Embryonic facial prominence (tissue), 1 donor: ENCODE results near the gene TEX9.

Source experiments
- DNase-seq: peaks from one replicate; pipeline ENCODE4 v3.0.0-alpha.2; 2016; ENCODE audit errors: extremely low spot score

TEX9 gene

DNA sequence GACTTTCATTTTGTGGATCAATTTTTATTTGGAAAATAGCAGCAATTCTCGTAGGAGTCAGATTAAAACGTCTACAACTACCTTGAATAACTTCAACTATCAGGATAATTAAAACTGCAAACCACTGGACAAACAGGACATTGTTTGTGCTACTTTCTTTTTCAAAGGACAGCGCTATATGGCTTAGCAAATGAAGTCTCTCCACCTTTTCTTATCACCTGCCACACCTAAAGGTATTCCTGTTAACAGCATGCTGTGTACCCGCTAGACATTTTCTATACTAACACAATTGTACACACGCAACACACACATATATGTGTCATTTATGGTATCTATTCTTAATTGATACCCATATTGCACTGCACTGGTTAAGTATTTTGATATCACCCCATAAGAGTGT, 80.5 kb downstream of the TEX9 start:
- DNase-seq: no peak

DNA sequence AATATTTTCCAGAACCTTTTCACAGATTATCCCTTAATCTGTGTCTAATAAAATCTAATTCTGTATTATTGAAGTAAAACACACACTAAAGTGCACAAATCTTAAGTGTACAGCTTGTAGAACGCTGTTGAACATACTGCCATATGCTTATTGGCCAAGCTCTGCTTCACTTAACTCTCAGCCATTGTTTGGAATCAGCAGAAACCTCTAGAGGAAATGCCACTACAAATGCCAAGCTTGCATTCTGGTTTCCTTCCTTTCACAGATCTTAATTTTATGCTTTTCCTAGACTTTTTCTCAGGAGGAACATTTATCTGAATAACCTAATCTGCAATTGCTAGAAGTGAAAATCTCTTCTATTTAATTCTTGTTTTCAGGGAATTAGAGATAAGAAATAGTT, 89.6 kb downstream of the TEX9 start:
- DNase-seq: no peak

GRCh38 chr15:56456229-56456628, 91.0 kb downstream of the TEX9 start:
- no peak for DNase-seq

DNA sequence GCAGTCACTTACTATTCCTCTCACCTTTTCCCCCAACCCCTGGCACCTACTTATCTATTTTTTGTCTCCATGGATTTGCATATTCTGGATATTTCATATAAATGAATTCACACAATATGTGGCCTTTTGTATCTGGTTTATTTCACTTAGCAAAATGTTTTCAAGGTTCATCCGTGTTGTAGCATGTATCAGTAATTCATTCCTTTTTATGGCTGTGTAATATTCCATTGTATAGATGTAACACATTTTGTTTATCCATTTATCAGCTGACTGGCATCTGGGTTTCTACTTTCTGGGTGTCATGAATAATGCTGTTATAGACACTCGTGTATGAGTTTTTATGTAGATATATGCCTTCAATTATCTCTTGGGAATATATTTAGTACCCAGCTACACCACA, 93.9 kb downstream of the TEX9 start:
- DNase-seq: no peak

DNA sequence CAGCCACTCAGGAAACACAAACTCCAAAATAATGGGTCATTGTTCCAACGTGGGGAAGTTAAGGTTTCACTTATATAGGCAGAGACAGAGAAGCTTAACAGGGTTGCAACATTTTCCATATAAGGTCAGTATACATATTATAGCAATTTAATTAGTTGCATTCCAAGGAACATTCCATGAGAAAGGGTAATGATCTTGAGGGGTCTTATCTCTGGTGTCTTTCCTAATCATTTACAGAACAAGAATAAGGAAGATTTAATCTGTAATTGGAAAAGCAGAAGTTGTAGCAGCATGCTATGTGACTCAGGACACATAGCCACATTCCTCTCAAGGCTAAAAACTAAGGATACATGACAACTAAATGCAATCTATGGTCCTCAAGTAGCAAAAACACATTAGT, 94.8 kb downstream of the TEX9 start:
- DNase-seq: no peak

GRCh38 chr15:56460947-56461346, 95.7 kb downstream of the TEX9 start:
- DNase-seq: no peak

DNA sequence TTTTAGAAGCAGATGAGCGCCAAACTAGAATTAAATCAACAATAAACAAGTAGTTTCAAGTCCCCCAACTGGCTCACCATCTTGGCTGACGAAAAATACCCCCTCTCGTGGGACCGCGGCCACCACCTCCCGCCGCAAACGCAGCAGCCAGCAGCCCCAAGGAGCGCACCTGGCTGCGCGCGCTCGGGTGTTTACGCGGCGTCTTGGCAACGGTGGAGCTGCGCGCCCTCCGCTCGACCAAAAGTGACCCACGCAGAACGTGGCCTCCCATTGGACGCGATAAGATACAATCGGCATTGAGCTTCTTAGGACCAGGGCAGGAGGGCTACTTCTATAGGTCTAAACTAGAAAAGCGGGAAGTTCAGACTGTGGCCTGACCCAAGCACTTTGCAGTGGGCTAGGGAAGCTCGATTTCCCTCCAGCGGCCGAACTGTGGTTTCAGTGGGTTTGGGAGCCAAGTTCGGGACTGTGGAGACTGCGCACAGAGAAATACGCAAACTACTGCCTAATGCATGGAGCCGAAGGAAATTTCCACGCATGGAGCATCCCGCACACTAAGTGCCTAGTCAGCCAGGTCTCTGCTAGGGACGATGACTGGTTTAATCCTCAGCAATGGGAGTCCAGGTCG, 99.8 kb downstream of the TEX9 start, which contains the start of gene MNS1:
TSS of gene MNS1 (minus strand) at position 245 of the 628 bp plus-strand sequence. CDS start at position 80, 165 bp downstream.
- peak; percentile 92 for DNase-seq

- no peak for DNase-seq
These were observed 102.4 kb downstream of the TEX9 start for GRCh38 chr15:56467616-56468015.

GRCh38 chr15:56468401-56468800, 103.2 kb downstream of the TEX9 start:
- DNase-seq: no peak

DNA sequence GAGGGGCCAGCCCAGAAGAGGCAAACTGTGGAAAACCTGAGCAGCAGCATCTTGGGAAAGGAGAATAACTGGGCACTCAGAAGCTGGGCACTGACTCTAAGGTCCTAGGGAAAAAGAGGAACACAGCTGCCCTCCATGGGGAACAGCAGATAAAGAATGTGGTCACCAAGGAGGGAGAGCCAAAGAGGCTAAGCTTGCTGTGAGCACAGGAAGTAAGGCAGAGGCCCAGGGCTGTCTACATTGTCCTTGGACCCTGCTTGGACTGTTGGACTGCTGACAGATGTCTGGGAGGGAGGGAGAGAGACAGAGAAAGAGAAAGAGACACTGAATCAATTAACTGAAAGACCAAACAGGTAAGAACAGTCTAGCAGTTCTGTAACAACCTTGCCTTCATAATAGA, 104.3 kb downstream of the TEX9 start:
- DNase-seq: no peak

- no peak for DNase-seq
These were observed 106.3 kb downstream of the TEX9 start for GRCh38 chr15:56471440-56472069.

DNA sequence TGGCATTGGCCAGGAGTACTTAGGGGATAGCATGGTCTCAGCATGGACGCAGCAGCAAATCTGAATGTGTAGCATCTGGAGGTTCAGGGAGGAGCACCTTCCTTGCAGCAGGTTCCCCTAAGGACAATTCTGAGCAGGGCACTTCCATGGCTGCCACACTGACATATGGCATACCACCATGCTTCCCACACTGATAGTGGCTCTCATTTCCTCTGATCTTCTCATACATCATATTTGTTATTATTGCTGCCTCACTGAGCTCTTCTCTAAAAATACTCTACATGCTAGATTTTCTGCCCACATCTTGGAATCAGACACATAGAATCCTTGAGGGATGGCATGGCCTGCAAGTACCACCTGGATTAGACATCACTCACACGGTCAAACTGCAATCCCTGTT, 107.1 kb downstream of the TEX9 start:
- no peak for DNase-seq

- DNase-seq: no peak
These were observed 107.8 kb downstream of the TEX9 start for GRCh38 chr15:56473017-56473416.

DNA sequence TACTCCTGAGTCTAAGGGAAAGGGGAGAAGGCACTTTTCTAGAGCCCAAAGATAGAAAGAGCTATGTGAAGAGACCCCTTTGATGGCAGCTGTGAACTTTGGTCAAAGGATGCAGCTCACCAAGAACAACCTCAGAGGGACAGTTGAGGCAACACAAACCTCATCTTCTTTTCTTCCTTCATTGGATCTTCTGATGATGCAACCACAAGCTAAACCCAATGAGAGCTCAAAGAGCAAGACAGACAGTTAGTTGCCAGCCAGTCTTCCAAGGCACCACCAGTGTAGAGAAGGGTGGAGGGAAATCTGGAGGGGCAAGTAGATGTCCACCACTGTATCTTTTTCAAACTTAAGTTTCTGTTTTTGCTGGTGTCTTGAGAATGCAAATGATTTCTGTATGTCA, 110.1 kb downstream of the TEX9 start:
- no peak for DNase-seq
